HepG2 (cell line): ENCODE measurements around the gene NFS1. TPM values are rescaled to one million over a fixed set of nuclear protein-coding genes. Genes with fewer than 3 reads are reported as not detected.

Experiments used
- ATRX ChIP-seq: sonication (generic); formaldehyde crosslinking; IDR thresholded peaks from 2 replicates; pipeline ENCODE4 v1.4.0; 2020; ENCODE audit warnings: missing genetic modification reagents, borderline replicate concordance
- NR2F1 ChIP-seq, 2 experiments: fragments of 450-650 bp in 1 of 2; formaldehyde crosslinking in 1 of 2; IDR thresholded peaks; 2 replicates each; pipeline versions ENCODE4 v1.5.0 to v1.6.1; 2016 to 2020; ENCODE audit warnings: mild to moderate bottlenecking in 1 of 2, missing compliant biosample characterization in 1 of 2, missing genetic modification reagents in 1 of 2, moderate library complexity in 1 of 2
- SETDB1 ChIP-seq: sonication (generic); formaldehyde crosslinking; IDR thresholded peaks from 2 replicates; pipeline ENCODE4 v1.5.1; 2020; ENCODE audit warnings: missing genetic modification reagents, mild to moderate bottlenecking, borderline replicate concordance
- THAP11 ChIP-seq: IDR thresholded peaks from 2 replicates; pipeline ENCODE4 v1.6.1; 2016; ENCODE audit warnings: missing biosample characterization, missing genetic modification reagents
- TOE1 ChIP-seq: sonication (generic); formaldehyde crosslinking; IDR thresholded peaks from 2 replicates; pipeline ENCODE4 v1.4.0; 2020; ENCODE audit warnings: mild to moderate bottlenecking, missing genetic modification reagents
- ZFP36 ChIP-seq: fragments of 150-350 bp; IDR thresholded peaks from 2 replicates; pipeline ENCODE4 v1.6.1; 2018; ENCODE audit warnings: borderline replicate concordance, low read length, low read depth; ENCODE audit not compliant: partially characterized antibody
- ZNF17 ChIP-seq: sonication (generic); formaldehyde crosslinking; IDR thresholded peaks from 2 replicates; pipeline ENCODE4 v1.5.0; 2020; ENCODE audit warnings: mild to moderate bottlenecking, missing genetic modification reagents
- ZNF34 ChIP-seq: sonication (generic); formaldehyde crosslinking; IDR thresholded peaks from 2 replicates; pipeline ENCODE4 v1.4.0; 2020; ENCODE audit warnings: mild to moderate bottlenecking, missing genetic modification reagents, borderline replicate concordance
- ZNF816 ChIP-seq: sonication (generic); formaldehyde crosslinking; IDR thresholded peaks from 2 replicates; pipeline ENCODE4 v1.8.0; 2022; ENCODE audit warnings: missing genetic modification reagents, mild to moderate bottlenecking, borderline replicate concordance
- polyA plus RNA-seq, 8 experiments: library from polyadenylated mRNA; depleted of rRNA in 3 of 8; stranded (reverse) in 7 of 8; unstranded in 1 of 8; fragments of >200 nt; fragmentation: Illumina TruSeq in 4 of 8; extraction: Trizol in 4 of 8; gene quantifications; 2 replicates each; pipeline versions ENCODE4 v1.2.1 to v1.2.3, GENCODE V29; 2011 to 2016; ENCODE audit warnings: low read depth in 4 of 8, missing spikeins in 1 of 8, mixed read lengths in 1 of 8; ENCODE audit not compliant: insufficient read depth in 1 of 8
- total RNA-seq, 5 experiments: library from RNA; depleted of rRNA; stranded (reverse); fragments of >200 nt; fragmentation: Illumina TruSeq; extraction: Trizol; gene quantifications; 2 replicates each; pipeline ENCODE4 v1.2.3, GENCODE V29; 2016; ENCODE audit warnings: low read depth in 1 of 5
- TF ChIP-seq, protein P1 (sequence below): sonication (generic); formaldehyde crosslinking; IDR thresholded peaks from 2 replicates; pipeline ENCODE4 v1.4.0; 2020; ENCODE audit warnings: missing genetic modification reagents
- TF ChIP-seq, protein P2 (sequence below): sonication (generic); formaldehyde crosslinking; IDR thresholded peaks from 2 replicates; pipeline ENCODE4 v1.4.0; 2020; ENCODE audit warnings: missing genetic modification reagents
- TF ChIP-seq, protein P3 (sequence below): fragments of 450-650 bp; IDR thresholded peaks from 2 replicates; pipeline ENCODE4 v1.6.1; 2016
- TF ChIP-seq, protein P4 (sequence below): sonication (generic); formaldehyde crosslinking; IDR thresholded peaks from 2 replicates; pipeline ENCODE4 v1.5.1; 2020; ENCODE audit warnings: mild to moderate bottlenecking, moderate library complexity, missing genetic modification reagents
- TF ChIP-seq, protein P5 (sequence below): sonication (generic); formaldehyde crosslinking; IDR thresholded peaks from 2 replicates; pipeline ENCODE4 v1.4.0; 2020; ENCODE audit warnings: missing genetic modification reagents, borderline replicate concordance

NFS1 gene
- total and polyA plus RNA-seq, 2 of the 13 experiments (the other 11 are each of a cell fraction or from before 2014, with no cell fraction given), result 65.9 to 88.1 TPM

DNA sequence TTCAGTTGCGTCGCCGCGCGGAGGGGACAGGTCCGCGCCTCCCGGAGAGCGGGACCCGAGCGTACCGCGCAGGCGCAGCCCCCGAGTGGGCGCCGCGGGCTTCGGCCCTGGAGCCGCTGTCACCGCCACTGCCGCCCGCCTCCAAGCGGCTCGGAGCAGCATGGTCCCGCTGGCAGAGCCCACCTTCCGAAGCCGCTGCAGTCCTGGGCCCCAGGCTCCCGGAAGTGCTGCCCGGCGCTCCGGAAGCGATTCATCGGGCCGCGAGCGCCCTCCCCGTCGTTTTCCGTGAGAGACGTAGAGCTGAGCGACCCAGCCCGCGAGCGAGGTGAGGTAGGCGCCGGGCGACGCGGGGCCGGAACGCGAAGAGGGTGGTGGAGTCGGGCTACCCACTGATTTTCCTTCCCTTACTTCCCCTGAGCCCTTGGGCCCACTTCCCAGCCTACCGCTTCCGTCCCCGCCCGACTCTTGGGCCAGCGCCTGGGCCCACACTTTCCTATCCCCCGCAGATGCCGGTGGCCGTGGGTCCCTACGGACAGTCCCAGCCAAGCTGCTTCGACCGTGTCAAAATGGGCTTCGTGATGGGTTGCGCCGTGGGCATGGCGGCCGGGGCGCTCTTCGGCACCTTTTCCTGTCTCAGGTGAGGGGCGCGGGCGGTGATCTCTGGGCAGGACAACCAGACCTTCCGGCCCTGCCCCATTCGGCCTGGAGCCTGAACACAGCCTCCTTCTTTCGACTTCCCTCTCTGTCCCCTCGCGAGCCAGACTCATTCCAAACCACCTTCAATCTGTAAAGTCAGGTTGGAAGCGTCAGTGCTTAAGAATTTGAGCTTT lies at the start of gene NFS1, which contains the start of gene ROMO1 (continued):
- no peak for TF ChIP-seq ZFP36
- peak; percentile 96 for TF ChIP-seq THAP11
- TF ChIP-seq, protein P1, sequence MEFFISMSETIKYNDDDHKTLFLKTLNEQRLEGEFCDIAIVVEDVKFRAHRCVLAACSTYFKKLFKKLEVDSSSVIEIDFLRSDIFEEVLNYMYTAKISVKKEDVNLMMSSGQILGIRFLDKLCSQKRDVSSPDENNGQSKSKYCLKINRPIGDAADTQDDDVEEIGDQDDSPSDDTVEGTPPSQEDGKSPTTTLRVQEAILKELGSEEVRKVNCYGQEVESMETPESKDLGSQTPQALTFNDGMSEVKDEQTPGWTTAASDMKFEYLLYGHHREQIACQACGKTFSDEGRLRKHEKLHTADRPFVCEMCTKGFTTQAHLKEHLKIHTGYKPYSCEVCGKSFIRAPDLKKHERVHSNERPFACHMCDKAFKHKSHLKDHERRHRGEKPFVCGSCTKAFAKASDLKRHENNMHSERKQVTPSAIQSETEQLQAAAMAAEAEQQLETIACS (CRISPR knock-in tag), result peak; percentile 29
- TF ChIP-seq SETDB1 (CRISPR knock-in tag), result no peak
- TF ChIP-seq, protein P2, sequence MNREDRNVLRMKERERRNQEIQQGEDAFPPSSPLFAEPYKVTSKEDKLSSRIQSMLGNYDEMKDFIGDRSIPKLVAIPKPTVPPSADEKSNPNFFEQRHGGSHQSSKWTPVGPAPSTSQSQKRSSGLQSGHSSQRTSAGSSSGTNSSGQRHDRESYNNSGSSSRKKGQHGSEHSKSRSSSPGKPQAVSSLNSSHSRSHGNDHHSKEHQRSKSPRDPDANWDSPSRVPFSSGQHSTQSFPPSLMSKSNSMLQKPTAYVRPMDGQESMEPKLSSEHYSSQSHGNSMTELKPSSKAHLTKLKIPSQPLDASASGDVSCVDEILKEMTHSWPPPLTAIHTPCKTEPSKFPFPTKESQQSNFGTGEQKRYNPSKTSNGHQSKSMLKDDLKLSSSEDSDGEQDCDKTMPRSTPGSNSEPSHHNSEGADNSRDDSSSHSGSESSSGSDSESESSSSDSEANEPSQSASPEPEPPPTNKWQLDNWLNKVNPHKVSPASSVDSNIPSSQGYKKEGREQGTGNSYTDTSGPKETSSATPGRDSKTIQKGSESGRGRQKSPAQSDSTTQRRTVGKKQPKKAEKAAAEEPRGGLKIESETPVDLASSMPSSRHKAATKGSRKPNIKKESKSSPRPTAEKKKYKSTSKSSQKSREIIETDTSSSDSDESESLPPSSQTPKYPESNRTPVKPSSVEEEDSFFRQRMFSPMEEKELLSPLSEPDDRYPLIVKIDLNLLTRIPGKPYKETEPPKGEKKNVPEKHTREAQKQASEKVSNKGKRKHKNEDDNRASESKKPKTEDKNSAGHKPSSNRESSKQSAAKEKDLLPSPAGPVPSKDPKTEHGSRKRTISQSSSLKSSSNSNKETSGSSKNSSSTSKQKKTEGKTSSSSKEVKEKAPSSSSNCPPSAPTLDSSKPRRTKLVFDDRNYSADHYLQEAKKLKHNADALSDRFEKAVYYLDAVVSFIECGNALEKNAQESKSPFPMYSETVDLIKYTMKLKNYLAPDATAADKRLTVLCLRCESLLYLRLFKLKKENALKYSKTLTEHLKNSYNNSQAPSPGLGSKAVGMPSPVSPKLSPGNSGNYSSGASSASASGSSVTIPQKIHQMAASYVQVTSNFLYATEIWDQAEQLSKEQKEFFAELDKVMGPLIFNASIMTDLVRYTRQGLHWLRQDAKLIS (CRISPR knock-in tag), result peak; percentile 64
- 0 out of 2 replicates have a peak, but pooled peaks have one; percentile 52 for TF ChIP-seq ATRX (CRISPR knock-in tag)
- TF ChIP-seq, protein P3, sequence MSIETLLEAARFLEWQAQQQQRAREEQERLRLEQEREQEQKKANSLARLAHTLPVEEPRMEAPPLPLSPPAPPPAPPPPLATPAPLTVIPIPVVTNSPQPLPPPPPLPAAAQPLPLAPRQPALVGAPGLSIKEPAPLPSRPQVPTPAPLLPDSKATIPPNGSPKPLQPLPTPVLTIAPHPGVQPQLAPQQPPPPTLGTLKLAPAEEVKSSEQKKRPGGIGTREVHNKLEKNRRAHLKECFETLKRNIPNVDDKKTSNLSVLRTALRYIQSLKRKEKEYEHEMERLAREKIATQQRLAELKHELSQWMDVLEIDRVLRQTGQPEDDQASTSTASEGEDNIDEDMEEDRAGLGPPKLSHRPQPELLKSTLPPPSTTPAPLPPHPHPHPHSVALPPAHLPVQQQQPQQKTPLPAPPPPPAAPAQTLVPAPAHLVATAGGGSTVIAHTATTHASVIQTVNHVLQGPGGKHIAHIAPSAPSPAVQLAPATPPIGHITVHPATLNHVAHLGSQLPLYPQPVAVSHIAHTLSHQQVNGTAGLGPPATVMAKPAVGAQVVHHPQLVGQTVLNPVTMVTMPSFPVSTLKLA, result peak; percentile 74
- peak; percentile 92 for TF ChIP-seq ZNF34
- TF ChIP-seq ZNF17 (CRISPR knock-in tag), result no peak
- TF ChIP-seq ZNF816 (CRISPR knock-in tag), result peak; percentile 98
- TF ChIP-seq, protein P4, sequence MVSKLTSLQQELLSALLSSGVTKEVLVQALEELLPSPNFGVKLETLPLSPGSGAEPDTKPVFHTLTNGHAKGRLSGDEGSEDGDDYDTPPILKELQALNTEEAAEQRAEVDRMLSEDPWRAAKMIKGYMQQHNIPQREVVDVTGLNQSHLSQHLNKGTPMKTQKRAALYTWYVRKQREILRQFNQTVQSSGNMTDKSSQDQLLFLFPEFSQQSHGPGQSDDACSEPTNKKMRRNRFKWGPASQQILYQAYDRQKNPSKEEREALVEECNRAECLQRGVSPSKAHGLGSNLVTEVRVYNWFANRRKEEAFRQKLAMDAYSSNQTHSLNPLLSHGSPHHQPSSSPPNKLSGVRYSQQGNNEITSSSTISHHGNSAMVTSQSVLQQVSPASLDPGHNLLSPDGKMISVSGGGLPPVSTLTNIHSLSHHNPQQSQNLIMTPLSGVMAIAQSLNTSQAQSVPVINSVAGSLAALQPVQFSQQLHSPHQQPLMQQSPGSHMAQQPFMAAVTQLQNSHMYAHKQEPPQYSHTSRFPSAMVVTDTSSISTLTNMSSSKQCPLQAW, result peak; percentile 75
- TF ChIP-seq TOE1 (CRISPR knock-in tag), result peak; percentile 99; the same call in 1 of the 2 replicates
- peak in 1 of 2 experiments; percentile 27; a peak in 1 of 4 replicates for TF ChIP-seq NR2F1 (CRISPR knock-in tag; IDR thresholded peaks at IDR 0.05)
- TF ChIP-seq, protein P5, sequence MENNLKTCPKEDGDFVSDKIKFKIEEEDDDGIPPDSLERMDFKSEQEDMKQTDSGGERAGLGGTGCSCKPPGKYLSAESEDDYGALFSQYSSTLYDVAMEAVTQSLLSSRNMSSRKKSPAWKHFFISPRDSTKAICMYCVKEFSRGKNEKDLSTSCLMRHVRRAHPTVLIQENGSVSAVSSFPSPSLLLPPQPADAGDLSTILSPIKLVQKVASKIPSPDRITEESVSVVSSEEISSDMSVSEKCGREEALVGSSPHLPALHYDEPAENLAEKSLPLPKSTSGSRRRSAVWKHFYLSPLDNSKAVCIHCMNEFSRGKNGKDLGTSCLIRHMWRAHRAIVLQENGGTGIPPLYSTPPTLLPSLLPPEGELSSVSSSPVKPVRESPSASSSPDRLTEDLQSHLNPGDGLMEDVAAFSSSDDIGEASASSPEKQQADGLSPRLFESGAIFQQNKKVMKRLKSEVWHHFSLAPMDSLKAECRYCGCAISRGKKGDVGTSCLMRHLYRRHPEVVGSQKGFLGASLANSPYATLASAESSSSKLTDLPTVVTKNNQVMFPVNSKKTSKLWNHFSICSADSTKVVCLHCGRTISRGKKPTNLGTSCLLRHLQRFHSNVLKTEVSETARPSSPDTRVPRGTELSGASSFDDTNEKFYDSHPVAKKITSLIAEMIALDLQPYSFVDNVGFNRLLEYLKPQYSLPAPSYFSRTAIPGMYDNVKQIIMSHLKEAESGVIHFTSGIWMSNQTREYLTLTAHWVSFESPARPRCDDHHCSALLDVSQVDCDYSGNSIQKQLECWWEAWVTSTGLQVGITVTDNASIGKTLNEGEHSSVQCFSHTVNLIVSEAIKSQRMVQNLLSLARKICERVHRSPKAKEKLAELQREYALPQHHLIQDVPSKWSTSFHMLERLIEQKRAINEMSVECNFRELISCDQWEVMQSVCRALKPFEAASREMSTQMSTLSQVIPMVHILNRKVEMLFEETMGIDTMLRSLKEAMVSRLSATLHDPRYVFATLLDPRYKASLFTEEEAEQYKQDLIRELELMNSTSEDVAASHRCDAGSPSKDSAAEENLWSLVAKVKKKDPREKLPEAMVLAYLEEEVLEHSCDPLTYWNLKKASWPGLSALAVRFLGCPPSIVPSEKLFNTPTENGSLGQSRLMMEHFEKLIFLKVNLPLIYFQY (CRISPR knock-in tag), result peak; percentile 94
